Thyroid gland (tissue), 4 donors: ENCODE data around the gene SLC2A13.

Experiments
- POLR2A ChIP-seq, 2 donors: fragments of 450-650 bp; IDR thresholded peaks; one replicate each; pipeline ENCODE4 v1.6.1; 2017; ENCODE audit warnings: antibody characterized with exemption in 2 of 2, mild to moderate bottlenecking in 2 of 2, moderate library complexity in 1 of 2
- TF ChIP-seq, protein P1 (sequence below), 6 experiments: fragments of 200-600 bp in 3 of 6; fragments of 450-650 bp in 3 of 6; sonication (generic) in 3 of 6; IDR thresholded peaks; one replicate each; pipeline ENCODE4 v1.5.1; 2016 to 2019; ENCODE audit warnings: antibody characterized with exemption in 6 of 6, mild to moderate bottlenecking in 2 of 6, inconsistent platforms in 1 of 6, moderate library complexity in 1 of 6

DNA sequence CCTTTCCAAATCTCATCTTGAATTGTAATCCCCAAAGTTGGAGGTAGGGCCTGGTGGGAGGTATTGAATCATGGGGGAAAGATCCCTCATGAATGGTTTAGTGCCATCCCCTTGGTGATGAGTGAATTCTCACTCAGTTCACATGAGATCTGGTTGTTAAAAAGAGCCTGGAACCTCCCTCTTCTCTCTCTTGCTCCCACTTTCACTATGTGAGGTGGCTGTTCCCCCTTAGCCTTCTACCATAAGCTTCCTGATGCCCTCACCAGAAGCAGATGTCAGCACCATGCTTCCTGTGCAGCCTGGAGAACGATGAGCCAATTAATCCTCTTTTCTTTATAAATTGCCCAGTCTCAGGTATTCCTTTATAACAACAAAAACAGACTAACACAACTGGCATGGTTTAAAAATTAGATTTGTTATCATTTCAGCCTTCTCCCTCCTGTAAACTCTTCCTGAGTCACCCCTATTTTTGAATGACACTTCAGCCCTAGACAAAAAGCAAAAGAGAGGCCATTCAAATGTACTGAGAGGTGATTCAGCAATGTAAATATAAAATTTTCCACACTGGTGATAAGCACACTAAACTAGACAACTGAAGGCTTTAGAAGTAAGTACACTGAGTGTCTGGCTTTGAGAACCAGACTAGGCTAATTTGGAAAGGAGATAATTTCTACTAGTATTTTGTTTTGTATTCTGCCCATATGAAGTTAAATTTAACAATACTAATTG, 274.1 kb downstream of the SLC2A13 start:
- TF ChIP-seq POLR2A (IDR thresholded peaks at IDR 0.05), result no peak
- TF ChIP-seq, protein P1, sequence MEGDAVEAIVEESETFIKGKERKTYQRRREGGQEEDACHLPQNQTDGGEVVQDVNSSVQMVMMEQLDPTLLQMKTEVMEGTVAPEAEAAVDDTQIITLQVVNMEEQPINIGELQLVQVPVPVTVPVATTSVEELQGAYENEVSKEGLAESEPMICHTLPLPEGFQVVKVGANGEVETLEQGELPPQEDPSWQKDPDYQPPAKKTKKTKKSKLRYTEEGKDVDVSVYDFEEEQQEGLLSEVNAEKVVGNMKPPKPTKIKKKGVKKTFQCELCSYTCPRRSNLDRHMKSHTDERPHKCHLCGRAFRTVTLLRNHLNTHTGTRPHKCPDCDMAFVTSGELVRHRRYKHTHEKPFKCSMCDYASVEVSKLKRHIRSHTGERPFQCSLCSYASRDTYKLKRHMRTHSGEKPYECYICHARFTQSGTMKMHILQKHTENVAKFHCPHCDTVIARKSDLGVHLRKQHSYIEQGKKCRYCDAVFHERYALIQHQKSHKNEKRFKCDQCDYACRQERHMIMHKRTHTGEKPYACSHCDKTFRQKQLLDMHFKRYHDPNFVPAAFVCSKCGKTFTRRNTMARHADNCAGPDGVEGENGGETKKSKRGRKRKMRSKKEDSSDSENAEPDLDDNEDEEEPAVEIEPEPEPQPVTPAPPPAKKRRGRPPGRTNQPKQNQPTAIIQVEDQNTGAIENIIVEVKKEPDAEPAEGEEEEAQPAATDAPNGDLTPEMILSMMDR (IDR thresholded peaks at IDR 0.05), result no peak
